GM08714 (cell line): Measurements from ENCODE around the gene PCDHGA12.

Experiments used
- H3K4me3 ChIP-seq: fragments of 200-500 bp; sonication (Bioruptor generic); 2 replicates; pipeline ENCODE4 v1.5.1; 2014; ENCODE audit warnings: mild to moderate bottlenecking, low read length, inconsistent platforms
- ZNF274 ChIP-seq: IDR thresholded peaks from 2 replicates; pipeline ENCODE4 v1.6.1; 2012; ENCODE audit warnings: mild to moderate bottlenecking, low read depth, low read length

PCDHGA12 gene

DNA sequence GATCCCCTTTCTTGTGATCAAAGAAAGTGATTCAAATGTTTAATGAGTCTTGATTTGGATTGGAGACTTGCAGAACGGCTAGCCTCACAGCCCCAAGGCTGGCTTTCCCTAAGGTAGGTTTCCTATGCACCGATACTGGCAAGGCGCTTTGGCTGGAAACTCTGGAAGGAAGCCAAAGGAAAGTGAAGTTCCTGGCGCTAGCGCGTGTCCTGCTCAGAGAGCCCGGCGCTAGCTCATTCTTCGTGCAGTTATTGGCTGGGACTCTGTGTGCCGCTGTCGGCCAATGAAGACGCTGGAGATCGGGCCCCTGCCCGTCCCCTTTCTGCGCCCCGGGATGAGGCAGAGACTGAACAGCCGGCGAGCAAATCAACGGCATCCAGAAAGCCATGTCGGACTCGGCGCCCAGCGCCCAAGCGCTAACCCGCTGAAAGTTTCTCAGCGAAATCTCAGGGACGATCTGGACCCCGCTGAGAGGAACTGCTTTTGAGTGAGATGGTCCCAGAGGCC is 45.4 kb downstream of the PCDHGA12 start, which contains the start of gene PCDHGC3:
PCDHGC3 (plus strand) TSS at position 342 of the 507 bp plus-strand sequence; CDS start at position 493, 151 bp downstream.
- TF ChIP-seq ZNF274: no peak
- H3K4me3 ChIP-seq: peak within 1 kb of the TSS; percentile 45; the same call in 1 of the 2 replicates

DNA sequence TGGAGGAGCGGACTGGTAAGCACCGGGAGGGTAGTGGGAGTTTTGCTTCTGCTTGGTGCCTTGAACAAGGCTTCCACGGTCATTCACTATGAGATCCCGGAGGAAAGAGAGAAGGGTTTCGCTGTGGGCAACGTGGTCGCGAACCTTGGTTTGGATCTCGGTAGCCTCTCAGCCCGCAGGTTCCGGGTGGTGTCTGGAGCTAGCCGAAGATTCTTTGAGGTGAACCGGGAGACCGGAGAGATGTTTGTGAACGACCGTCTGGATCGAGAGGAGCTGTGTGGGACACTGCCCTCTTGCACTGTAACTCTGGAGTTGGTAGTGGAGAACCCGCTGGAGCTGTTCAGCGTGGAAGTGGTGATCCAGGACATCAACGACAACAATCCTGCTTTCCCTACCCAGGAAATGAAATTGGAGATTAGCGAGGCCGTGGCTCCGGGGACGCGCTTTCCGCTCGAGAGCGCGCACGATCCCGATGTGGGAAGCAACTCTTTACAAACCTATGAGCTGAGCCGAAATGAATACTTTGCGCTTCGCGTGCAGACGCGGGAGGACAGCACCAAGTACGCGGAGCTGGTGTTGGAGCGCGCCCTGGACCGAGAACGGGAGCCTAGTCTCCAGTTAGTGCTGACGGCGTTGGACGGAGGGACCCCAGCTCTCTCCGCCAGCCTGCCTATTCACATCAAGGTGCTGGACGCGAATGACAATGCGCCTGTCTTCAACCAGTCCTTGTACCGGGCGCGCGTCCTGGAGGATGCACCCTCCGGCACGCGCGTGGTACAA is 46.0 kb downstream of the PCDHGA12 start:
- TF ChIP-seq ZNF274: no peak
- peak overlapping the region; percentile 45; the same call in 1 of the 2 replicates for H3K4me3 ChIP-seq

- no peak overlapping the region; the same call in 1 of the 2 replicates for H3K4me3 ChIP-seq
- no peak for TF ChIP-seq ZNF274
Measured at GRCh38 chr5:141477044-141477575, 46.8 kb downstream of the PCDHGA12 start.

DNA sequence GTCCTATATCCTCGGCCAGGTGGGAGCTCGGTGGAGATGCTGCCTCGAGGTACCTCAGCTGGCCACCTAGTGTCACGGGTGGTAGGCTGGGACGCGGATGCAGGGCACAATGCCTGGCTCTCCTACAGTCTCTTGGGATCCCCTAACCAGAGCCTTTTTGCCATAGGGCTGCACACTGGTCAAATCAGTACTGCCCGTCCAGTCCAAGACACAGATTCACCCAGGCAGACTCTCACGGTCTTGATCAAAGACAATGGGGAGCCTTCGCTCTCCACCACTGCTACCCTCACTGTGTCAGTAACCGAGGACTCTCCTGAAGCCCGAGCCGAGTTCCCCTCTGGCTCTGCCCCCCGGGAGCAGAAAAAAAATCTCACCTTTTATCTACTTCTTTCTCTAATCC is 47.5 kb downstream of the PCDHGA12 start:
- no peak overlapping the region for H3K4me3 ChIP-seq
- no peak for TF ChIP-seq ZNF274

DNA sequence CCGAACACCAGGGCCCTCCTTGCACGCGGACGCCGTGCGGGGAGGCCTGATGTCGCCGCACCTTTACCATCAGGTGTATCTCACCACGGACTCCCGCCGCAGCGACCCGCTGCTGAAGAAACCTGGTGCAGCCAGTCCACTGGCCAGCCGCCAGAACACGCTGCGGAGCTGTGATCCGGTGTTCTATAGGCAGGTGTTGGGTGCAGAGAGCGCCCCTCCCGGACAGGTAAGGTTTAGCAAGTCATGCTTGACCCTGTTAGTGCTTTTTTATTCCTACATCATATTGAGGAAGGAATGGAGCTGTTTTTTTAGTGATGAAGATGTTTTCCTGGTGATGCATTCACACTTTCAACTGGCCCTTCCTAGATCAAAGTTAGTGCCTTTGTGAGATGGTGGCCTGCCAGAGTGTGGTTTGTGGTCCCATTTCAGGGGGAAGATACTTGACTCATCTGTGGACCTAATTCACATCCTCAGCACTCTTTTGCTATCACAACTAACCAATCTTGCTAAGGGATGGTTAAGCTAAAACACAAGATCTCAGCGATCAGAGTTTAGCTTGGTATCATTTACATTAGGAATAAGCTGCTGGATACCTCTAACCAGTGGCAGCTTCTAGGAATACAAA is 48.1 kb downstream of the PCDHGA12 start:
- no peak overlapping the region for H3K4me3 ChIP-seq
- no peak for TF ChIP-seq ZNF274

- TF ChIP-seq ZNF274: no peak
- H3K4me3 ChIP-seq: no peak overlapping the region
Measured at GRCh38 chr5:141479776-141480175, 49.5 kb downstream of the PCDHGA12 start.
